Activated T-cell treated with anti-CD3 and anti-CD28 coated beads, Interleukin-2, amount 50 U/mL, for 1 hour (primary cell): ENCODE measurements around the gene NCOR2.

Experiments
- DNase-seq: peaks from one replicate; pipeline ENCODE4 v3.0.0-alpha.2; 2020

The NCOR2 gene

DNA sequence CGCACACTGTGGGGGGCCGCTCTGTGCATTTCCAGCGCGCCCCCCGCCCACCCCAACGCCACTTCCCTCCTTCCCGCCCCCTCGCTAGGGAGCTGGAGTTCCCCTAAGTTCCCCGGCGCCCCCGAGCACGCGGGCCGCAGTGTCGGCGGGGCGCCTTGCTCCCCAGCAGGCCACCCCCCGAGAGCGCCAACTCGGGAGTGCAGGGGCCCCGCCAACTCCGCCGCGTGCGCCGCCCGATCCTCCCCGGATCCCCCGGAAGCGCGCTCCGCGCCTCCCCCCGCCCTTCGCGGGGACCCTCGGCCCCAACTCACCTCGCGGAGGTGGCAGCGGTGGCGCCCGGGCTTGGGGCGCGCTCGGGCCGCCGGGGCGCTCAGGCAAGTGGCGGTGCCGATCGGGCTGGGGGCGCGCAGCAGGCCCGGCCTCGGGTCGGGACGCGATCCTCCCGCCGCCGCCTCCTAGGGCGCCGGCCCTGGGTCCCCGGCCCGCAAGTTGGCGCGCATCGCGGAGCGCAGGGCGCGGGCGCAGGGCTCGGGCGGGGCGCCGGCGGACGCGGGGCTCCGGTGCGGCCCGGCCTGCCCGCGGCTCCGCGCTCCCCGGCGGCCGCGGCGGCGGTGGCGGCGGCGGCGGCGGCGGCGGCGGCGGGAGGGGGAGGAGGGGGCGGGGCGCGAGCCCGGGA lies at the start of gene NCOR2:
Gene NCOR2 (minus strand): TSS at position 616 of the 676 bp plus-strand sequence. CDS start 72,361 bp downstream, outside the sequence.
- peak; percentile 73 for DNase-seq

DNA sequence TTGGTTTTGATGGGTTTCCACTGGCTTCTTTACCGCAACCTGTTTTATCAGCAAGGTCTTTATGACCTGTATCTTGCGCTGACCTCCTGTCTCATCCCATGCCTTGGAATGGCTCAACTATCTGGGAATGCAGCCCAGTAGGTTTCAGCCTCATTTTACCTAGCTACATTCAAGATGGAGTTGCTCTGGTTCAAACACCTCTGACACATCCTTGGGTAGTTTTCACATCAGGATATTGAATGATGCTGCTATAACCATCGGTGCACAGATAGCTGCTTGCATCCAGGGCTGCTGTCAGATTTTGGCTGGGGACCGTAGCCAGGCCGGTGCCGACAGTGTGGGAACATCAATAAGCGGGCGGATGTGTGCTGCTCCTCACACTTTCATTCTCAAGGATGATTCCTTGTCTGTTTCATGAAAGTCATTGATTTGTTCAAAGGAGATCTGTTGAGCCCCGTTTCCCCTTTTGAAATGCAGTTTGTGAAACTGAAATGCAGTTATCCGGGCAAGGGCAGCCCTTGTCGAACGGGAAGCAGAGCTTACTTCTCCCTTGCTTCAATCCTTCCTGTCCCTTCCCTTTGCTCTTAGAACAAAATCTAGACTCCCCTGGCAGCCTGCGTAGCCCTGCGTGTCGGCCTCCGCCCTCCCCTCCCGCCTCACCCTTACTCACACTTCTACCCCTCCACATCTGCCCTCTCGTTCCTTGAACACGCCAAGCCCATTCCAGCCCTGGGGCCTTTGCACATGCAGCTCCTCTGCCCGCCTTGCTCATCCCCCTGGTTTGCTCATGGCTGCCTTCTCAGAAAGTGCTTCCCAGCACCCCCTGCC lies 49.2 kb upstream of the NCOR2 start:
- DNase-seq = no peak

DNA sequence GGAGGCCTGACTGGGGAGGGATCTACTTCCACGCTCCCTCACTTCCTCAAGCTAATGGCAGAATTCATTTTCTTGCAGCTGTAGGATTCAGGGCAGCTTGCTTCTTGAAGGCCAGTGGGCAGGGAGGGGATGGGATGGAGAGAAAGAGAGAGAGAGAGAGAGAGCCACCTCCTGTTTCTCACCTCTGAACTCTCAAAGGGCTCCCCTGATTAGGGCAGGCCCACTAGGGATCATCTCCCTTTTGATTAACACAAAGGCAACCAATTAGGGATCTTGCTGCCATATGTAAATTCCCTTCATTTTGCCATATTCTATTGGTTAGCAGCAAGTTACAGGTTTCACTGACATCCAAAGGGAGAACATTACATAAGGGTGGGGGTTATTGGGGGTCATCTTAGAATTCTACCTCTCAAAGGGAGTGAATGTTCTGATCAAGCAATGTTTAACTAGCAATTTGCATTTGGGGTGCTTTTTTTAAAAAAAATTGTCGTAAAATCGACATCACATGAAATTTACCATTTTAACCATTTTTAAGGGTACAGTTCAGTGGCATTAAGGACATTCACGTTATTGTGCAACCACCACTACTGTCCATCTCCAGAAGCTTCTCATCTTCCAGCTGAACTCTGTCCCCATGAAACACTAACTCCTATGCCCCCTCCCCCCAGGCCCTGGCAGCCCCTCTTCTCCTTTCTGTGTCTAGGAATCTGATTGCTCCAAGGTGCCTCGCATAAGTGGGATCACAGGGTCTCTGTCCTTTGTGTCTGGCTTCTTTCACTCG lies 47.3 kb upstream of the NCOR2 start:
- DNase-seq = no peak

GRCh38 chr12:124613151-124613585 lies 45.8 kb upstream of the NCOR2 start:
- no peak for DNase-seq

DNA sequence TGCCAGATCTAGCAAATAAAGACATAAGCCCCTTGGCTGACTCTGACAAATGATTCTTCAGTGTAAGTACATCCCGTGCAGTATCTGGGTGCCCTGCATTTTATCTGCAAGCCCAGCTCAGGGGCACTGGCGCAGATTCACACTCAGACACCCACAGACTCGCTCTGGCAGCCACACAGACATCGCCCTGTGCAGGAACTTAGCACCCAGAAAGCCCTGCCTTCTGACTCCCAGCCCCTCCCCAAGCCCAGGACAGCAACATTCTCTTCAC lies 44.9 kb upstream of the NCOR2 start:
- DNase-seq = no peak

DNA sequence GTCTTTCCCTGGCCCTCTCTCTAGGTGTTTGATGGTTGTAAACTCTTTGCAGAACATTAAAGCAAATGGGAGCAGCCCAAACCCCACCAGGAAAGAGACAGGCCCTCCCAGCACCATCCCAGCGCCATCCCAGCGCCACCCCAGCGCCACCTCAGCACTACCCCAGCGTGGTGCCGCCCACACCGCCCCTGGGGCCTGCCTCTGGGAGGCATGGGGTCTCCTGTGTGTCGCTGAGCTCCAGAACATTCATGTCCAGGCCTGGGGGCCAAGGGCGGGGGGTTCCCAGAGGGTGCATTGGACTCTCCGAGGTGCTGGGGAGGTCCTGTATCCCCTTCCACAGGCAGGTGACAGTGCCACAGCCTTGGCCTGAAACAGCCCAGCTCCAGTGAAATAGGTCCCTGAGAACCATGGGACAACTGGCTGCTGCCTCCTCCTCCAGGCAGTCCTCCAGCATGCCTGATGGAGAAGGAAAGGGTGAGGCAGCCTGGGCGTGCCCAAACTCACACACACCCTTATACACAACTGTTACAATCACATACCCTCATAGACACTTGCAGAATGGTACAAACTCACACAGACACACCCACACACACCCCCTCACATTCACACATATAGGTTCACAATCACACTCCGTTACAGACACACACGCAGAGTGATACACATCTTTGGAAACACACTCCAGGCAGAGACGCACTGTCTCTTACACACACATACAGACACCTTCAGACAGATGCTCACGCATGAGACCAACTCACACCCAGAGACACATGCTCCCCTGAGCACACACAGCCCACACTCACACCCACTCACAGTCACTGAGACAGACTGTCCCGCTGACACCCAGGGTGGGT lies 44.4 kb upstream of the NCOR2 start:
- DNase-seq = no peak

- DNase-seq = no peak
Observed at GRCh38 chr12:124610629-124611558, 43.5 kb upstream of the NCOR2 start.

DNA sequence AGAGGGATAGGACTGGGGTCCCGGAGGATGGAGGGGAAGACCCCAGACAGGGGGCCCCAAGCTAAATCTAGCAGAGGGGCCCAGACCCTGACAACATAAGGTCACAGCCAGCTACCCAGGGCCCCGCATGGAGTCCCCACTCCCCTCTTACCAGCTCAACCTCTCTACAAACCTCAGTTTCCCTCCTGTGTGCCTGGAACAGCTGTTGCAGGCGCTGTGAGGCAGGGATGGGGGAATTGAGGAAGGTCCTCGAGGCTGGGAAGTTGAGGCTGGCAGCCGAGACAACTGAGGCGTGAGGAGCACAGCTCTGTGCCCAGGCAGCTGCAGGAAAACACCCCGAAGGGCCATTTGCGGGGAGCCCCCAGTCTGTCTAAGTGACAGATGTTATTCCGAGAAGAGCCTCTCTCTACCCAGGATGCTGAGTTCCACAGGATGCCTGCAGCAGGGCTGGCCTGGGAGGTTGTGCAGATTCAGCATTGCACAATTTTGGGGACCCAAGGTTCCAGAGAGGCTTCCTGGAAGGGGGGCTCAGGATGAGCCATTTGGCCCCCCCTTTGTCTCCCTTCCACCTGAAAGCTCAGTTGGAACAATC lies 42.7 kb upstream of the NCOR2 start:
- no peak for DNase-seq

- DNase-seq = peak; percentile 85
Observed at GRCh38 chr12:124609041-124609989, 41.9 kb upstream of the NCOR2 start.

DNA sequence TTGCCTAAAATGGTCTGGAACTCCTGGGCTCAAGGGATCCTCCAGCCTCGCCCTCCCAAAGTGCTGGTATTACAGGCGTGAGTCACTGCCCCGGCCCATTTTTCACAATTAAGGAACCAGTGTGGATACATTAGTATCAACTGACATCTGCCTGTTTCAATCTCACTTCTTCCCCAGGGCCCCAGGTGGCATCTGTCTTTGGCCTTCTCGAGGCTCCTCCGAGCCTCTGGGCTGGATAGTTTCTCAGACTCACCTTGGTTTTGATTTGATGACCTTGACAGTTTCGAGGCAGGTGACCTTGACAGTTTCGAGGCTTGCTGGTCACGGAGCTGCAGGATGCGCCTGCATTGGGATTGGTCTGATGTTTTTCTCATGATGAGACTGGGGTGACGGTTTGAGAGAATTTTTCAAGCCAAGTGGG lies 41.0 kb upstream of the NCOR2 start:
- DNase-seq = no peak

DNA sequence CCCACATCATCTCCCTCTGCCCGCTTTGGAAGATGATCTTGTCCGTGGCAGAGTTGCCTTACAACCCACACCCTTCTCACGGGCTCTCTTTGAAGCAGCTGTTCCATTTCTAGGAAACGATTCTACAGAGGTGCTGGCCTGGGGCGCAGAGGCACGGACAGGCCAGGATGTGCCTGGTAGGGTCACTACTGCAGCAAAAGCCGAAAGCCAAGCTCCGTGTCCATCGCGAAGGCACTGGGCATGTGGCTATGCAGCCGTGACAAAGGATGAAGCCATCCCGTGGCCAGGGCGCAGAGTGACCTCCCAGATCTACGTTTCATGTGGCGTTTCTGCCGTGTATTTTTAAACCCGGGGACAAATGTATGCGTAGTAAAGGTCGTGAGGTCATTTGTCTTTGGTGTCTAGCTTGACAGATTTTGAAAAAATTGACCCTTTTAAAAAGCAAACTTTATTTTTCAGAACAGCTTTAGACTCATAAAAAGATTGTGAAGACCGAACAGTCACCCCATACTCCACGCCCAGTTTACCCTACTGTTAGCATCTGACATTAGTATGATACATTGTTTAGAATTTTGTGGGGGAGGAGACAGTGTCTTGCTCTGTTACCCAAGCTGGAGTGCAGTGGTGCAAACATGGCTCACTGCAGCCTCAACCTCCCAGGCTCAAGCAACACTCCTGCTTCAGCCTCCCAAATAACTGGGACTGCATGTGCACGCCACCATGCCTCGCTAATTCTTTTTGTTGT lies 40.4 kb upstream of the NCOR2 start:
- DNase-seq = no peak

DNA sequence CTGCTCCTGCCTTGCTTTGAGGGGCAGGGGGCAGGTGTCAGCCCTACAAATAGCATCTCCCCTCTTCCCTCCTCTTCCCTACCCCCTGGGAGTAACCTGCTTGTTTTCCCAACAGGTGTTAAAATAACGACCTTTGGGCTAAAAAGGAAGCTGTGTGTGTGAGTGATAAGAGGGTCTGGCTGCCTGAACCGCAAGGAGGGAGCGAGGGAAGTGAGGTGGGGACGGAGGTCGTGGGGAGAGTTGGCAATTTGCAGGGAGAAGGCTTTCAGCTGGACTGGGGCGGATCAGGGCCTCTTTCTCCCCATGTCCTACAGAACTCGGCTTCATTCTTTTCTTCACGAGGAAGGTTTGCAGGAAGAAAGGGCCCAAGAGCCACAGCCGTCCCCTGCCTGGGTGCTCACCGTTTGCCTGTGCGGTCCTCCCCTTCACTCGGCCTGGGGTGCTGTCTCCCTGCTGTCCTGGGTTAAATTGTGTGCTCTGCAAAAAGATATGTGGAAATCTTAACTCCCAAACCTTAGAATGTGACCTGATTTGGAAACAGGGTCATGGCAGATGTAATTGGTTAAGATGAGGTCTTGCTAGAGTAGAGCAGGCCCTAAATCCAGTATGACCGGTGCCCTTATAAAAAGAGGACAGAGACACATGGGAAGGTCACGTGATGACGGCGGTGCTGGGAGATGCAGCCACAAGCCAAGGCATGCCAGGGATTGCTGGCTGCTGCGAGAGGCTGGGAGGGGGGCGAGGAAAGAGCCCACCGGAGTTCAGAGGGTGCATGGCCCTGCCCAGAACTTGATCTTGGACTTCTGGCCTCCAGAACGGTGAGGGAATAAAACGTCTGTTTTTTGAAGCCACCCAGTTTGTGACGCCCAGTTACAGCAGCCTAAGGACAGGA lies 38.7 kb upstream of the NCOR2 start:
- DNase-seq = no peak

DNA sequence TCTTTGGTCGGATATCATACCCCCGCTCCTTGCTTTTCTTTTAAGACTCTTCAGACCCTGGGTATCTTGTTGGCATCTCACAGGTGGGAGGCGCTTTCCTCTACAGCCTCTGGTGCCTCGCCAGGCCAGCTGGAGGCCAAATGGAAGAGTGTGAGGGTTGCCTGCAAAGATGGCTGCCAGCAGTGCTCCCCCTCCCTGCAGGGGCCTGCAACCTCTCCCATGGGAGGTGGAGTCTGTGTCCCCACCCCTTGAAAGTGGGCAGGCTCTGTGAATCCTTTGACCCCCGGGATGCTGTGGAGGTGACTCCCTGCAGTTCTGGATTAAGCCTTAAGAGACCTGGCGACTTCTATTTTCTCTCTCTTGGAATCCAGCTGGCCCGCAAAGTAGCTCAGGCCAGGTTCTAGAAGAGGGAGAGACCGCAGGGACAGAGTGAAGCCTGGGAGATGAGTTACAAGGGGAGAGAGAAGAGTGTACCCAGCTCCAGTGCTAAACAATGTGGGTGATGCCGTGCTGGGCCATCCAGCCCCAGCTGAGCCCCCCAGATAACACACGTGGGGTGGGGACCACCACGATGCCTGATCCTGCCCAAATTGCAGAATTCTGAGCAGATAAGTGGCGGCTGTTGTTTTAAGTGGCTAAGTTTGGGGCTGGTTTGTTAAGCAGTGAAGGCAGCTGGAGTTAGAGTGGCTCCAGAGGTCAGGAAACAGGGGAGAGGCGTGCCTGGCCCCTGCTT lies 37.9 kb upstream of the NCOR2 start:
- DNase-seq = no peak

DNA sequence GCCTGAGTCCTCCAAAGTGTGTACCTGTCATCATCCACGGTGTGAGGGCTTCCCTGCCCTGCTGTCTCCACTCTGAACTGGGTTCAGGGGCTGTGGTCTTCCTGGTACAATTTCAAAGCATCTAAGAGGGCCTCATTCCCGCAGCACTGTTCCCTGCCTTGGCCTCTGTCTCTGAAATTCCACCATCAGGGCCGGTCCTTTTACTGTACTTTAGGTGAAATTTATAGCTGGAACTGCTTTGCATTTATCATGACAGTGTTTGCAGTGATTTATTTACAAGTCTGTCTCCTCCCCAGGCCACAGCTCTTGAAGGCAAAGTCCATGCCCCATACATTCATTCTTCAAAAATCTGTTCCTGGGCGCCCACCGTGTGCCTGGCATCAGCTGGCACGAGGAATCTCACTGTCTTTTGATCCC lies 36.9 kb upstream of the NCOR2 start:
- no peak for DNase-seq

DNA sequence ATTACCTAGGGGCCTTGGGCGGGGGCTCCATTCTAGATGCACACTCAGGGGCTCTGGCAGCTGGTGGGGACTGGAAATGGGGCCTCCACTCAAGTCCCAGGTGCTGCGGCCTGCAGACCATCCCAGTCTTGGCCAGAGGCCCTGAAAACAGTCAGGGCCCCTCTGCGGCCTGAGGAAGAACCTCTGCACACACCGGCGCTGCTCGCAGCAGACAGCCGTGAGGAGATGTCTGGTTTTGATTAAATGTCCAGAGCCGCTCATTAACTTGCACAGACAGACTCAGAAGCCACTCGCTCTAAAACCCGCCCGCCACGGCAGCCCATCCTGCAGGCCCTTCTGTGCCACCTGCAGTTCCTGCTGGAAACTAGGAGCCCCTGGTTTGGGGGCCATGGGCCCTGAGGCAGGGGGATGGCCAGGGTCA lies 36.4 kb upstream of the NCOR2 start:
- DNase-seq = no peak

GRCh38 chr12:124603100-124603541 lies 35.7 kb upstream of the NCOR2 start:
- no peak for DNase-seq

DNA sequence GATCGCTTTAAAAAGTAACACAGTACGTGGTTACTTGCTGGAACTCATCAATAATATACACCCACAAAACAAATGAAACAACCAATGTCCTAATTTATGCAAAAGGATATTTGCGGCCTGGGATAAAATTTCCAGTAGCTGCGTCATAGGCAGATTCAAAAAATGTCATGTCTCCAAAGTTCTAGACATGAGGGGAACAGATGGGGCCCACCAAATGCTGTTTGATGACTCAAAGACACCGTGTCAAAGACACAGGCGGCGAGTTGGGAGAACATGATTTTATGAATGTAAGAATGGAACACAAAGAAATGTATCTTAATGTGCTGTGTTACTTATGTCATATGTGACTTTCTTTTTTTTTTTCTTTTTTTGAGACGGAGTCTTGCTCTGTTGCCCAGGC lies 34.3 kb upstream of the NCOR2 start:
- no peak for DNase-seq
